Measurements from ENCODE around the gene ARL5A.

ARL5A gene

DNA sequence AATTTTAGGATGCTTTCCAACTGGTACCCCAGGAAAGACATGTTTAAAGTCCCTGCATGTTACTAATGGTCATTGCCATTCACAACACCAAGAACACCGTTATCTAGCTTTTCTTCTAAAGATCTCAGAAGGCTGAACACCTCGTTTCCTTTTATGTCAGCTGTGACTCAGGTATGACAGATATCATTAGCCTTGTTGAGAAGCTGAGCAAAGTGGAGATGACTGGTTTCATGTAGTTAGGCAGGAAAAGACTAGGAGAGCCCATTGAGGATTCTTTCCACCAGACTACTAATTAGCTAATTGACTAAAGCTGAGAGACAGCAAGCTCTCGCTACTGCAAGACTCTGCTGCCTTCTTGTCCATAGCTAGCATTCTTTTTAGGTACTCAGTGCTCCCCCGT lies 32.0 kb upstream of the ARL5A start:
- no peak overlapping the region for H3K4me3 ChIP-seq (replicated peaks; ENCODE audit: insufficient read depth, low read length)
- DNase-seq (ENCODE audit: low read depth in 1 of 2, low spot score in 1 of 2): no peak
- no peaks in the 10 kb centered on the region for H3K27me3 ChIP-seq (ENCODE audit: insufficient read depth, poor library complexity, severe bottlenecking)
- H3K27ac ChIP-seq (replicated peaks): no peak overlapping the region
- no peak for TF ChIP-seq POLR2AphosphoS5 (IDR thresholded peaks at IDR 0.05; ENCODE audit: low read depth)
- TF ChIP-seq SPI1 (IDR thresholded peaks at IDR 0.05; ENCODE audit: borderline replicate concordance, low read depth): no peak
- no peak for TF ChIP-seq REST (IDR thresholded peaks at IDR 0.05; ENCODE audit: insufficient replicate concordance, low read depth)
- no peak for TF ChIP-seq CTCF (IDR thresholded peaks at IDR 0.05; ENCODE audit: insufficient read depth, low read length)
- TF ChIP-seq GABPA (IDR thresholded peaks at IDR 0.05; ENCODE audit: low read depth): no peak

DNA sequence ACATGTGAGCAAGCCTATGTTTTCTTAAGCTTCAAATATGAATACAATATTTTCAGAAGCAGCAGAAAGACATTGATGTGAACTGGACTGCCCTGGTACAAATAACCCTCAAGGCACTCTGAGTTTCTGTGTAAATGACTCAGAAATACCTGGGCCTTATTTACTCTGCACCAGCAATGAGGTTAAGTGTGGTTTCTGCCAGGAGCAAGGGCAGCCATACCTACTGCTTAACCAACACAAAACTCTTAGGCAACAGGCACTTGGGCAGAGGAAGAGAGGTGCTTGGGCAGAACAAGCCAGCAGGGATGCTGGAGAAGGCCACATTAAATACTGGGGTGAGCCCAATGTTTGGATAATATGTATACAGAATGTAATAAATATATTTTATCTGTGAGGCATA lies 29.4 kb upstream of the ARL5A start:
- DNase-seq (ENCODE audit: low read depth in 1 of 2, low spot score in 1 of 2): no peak
- H3K27ac ChIP-seq (replicated peaks): no peak overlapping the region
- TF ChIP-seq GABPA (IDR thresholded peaks at IDR 0.05; ENCODE audit: low read depth): no peak
- no peak for TF ChIP-seq REST (IDR thresholded peaks at IDR 0.05; ENCODE audit: insufficient replicate concordance, low read depth)
- TF ChIP-seq CTCF (IDR thresholded peaks at IDR 0.05; ENCODE audit: insufficient read depth, low read length): no peak
- TF ChIP-seq POLR2AphosphoS5 (IDR thresholded peaks at IDR 0.05; ENCODE audit: low read depth): no peak
- no peak for TF ChIP-seq SPI1 (IDR thresholded peaks at IDR 0.05; ENCODE audit: borderline replicate concordance, low read depth)
- H3K27me3 ChIP-seq (ENCODE audit: insufficient read depth, poor library complexity, severe bottlenecking): no peaks in the 10 kb centered on the region
- no peak overlapping the region for H3K4me3 ChIP-seq (replicated peaks; ENCODE audit: insufficient read depth, low read length)

DNA sequence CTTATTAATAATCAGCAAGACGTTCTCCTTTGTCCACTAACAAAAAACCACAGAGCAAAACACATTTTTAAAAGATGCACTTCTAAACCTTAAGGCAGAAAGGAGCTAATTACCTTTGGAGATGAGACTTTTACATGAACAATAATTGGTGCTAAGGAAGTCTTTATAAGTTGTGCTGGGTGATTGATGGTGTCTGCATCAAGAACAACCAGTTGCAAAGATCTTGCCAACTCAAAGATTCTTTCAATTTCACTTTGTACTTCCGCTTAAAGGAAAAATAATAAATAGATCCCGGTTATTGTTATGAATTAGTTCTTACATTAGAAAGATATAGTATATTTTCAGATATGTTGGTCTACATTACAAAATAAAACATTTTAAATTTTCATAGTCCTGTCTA lies 26.9 kb upstream of the ARL5A start:
- TF ChIP-seq GABPA (IDR thresholded peaks at IDR 0.05; ENCODE audit: low read depth) (no peak), REST (IDR thresholded peaks at IDR 0.05; ENCODE audit: insufficient replicate concordance, low read depth) (no peak), SPI1 (IDR thresholded peaks at IDR 0.05; ENCODE audit: borderline replicate concordance, low read depth) (no peak), CTCF (IDR thresholded peaks at IDR 0.05; ENCODE audit: insufficient read depth, low read length) (no peak), POLR2AphosphoS5 (IDR thresholded peaks at IDR 0.05; ENCODE audit: low read depth) (no peak)
- DNase-seq (ENCODE audit: low read depth in 1 of 2, low spot score in 1 of 2): no peak
- Histone ChIP-seq H3K27ac (replicated peaks) (no peak overlapping the region), H3K27me3 (ENCODE audit: insufficient read depth, poor library complexity, severe bottlenecking) (no peaks in the 10 kb centered on the region), H3K4me3 (replicated peaks; ENCODE audit: insufficient read depth, low read length) (no peak overlapping the region)

Measured in HL-60 (cell line).